Cardiac muscle cell (in vitro differentiated cells and primary cell): ENCODE results near the gene LRP1B. TPM values are rescaled to one million over a fixed set of nuclear protein-coding genes. Genes with fewer than 3 reads are reported as not detected.
"Not testable (repeated sequence)": the region's sequence is repeated elsewhere in the genome, so short reads cannot be mapped to it uniquely, and the experiment has no call there.

Source experiments
- DNase-seq, 2 donors: peaks; one replicate each; pipeline versions ENCODE4 v3.0.0 to v3.0.0-alpha.2; 2010 to 2017; ENCODE audit warnings: low read depth in 1 of 2, low spot score in 1 of 2
- H3K27ac ChIP-seq: fragments of 200-600 bp; sonication (generic); 2 replicates; pipeline ENCODE4 v1.5.1; 2016
- H3K27me3 ChIP-seq: fragments of 200-600 bp; sonication (generic); 2 replicates; pipeline ENCODE4 v1.6.0; 2016; ENCODE audit warnings: control low read depth
- H3K36me3 ChIP-seq: fragments of 200-600 bp; sonication (generic); 2 replicates; pipeline ENCODE4 v1.5.1; 2016; ENCODE audit warnings: control low read depth
- H3K4me1 ChIP-seq: fragments of 200-600 bp; sonication (generic); 2 replicates; pipeline ENCODE4 v1.8.1; 2017; ENCODE audit warnings: low read depth, mild to moderate bottlenecking, mixed run types
- H3K4me3 ChIP-seq: fragments of 200-600 bp; sonication (generic); 2 replicates; pipeline ENCODE4 v1.5.1; 2016; ENCODE audit warnings: mild to moderate bottlenecking
- H3K9me3 ChIP-seq: fragments of 200-600 bp; sonication (generic); 2 replicates; pipeline ENCODE4 v1.5.1; 2017; ENCODE audit warnings: low read depth, mild to moderate bottlenecking, control low read depth
- polyA plus RNA-seq: library from polyadenylated mRNA; unstranded; fragments of >200 nt; fragmentation: Nextera tagmentation; extraction: Ambion mirVana; gene quantifications from 2 replicates; pipeline ENCODE4 v1.2.1, GENCODE V29; 2016
- total RNA-seq: library from RNA; depleted of rRNA; stranded (reverse); fragments of >200 nt; gene quantifications from 2 replicates; pipeline ENCODE4 v1.2.3, GENCODE V29; 2016
- TF ChIP-seq, protein P1 (sequence below): IDR thresholded peaks from 2 replicates; pipeline ENCODE4 v1.5.1; 2012; ENCODE audit warnings: low read depth, mild to moderate bottlenecking, low read length

LRP1B gene
- total and polyA plus RNA-seq, 2 experiments from 2014 or later: 1.2 to 2.5 TPM

DNA sequence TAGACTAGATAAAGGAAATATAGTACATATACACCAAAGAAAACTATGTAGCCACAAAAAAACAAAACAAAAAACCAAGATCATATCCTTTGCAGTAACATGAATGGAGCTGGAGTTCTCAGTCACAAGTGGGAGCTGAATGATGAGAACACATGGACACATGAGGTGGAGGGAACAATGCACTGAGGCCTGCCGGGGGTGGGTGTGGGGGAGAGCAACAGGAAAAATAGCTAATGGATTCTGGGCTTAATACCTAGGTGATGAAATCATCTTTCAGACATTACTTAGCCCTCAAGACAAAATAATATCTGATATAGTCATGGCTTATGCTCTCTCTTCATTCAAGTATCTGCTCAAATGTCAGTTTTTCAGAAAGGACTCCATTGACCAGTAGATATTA lies 930.6 kb downstream of the LRP1B start:
- DNase-seq: peak in 1 of 2 donors; percentile 2
- TF ChIP-seq, protein P1, sequence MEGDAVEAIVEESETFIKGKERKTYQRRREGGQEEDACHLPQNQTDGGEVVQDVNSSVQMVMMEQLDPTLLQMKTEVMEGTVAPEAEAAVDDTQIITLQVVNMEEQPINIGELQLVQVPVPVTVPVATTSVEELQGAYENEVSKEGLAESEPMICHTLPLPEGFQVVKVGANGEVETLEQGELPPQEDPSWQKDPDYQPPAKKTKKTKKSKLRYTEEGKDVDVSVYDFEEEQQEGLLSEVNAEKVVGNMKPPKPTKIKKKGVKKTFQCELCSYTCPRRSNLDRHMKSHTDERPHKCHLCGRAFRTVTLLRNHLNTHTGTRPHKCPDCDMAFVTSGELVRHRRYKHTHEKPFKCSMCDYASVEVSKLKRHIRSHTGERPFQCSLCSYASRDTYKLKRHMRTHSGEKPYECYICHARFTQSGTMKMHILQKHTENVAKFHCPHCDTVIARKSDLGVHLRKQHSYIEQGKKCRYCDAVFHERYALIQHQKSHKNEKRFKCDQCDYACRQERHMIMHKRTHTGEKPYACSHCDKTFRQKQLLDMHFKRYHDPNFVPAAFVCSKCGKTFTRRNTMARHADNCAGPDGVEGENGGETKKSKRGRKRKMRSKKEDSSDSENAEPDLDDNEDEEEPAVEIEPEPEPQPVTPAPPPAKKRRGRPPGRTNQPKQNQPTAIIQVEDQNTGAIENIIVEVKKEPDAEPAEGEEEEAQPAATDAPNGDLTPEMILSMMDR: no peak
- Histone ChIP-seq H3K4me3 (no peak overlapping the region), H3K36me3 (no peaks in the 10 kb centered on the region), H3K27me3 (no peaks in the 10 kb centered on the region), H3K27ac (no peak overlapping the region), H3K4me1 (peaks cover 8% of the 10 kb centered on the region), H3K9me3 (no peaks in the 10 kb centered on the region)

DNA sequence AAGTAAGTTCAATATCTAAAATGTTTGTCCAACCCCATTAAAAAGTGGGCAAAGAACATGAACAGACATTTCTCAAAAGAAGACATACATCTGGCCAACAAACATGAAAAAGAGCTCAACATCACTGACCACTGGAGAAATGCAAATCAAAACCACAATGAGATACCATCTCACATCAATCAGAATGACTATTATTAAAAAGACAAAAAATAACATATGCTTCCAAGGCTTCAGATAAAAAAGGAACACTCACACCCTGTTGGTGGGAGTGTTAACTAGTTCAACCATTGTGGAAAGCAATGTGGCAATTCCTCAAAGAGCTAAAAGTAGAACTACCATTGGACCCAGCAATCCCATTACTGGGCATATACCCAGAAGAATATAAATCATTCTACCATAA lies 931.1 kb downstream of the LRP1B start:
- H3K36me3 ChIP-seq: no peaks in the 10 kb centered on the region
- TF ChIP-seq, protein P1: no peak
- peak in 1 of 2 donors; percentile 19 for DNase-seq

DNA sequence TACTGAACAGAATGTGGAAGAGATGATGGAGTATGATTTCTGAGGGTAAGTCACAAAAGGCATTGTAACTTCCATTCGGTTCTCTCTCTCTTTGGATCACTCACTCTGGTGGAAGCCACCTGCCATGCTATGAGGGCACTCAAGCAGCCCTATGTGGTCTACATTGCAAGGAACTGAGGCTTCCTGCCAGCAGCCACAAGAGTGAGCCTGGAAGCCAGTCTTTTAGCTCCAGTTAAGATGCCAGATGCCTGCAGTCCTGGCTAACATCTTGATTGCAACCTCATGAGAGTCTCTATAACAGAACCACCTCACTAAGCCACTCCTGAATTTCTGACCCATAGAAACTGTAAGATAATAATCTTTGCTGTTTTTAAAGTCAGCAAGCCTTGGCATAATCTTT lies 935.7 kb downstream of the LRP1B start:
- Histone ChIP-seq H3K27me3 (no peaks in the 10 kb centered on the region), H3K4me3 (no peak overlapping the region), H3K4me1 (peaks cover 8% of the 10 kb centered on the region), H3K36me3 (no peaks in the 10 kb centered on the region), H3K27ac (no peak overlapping the region), H3K9me3 (no peaks in the 10 kb centered on the region)
- DNase-seq: no peak
- TF ChIP-seq, protein P1: no peak

More for the DNA sequence above, 931.1 kb downstream of the LRP1B start:
- Histone ChIP-seq H3K4me3 (no peak overlapping the region), H3K4me1 (peaks cover 8% of the 10 kb centered on the region), H3K27me3 (no peaks in the 10 kb centered on the region), H3K27ac (no peak overlapping the region), H3K9me3 (no peaks in the 10 kb centered on the region)

DNA sequence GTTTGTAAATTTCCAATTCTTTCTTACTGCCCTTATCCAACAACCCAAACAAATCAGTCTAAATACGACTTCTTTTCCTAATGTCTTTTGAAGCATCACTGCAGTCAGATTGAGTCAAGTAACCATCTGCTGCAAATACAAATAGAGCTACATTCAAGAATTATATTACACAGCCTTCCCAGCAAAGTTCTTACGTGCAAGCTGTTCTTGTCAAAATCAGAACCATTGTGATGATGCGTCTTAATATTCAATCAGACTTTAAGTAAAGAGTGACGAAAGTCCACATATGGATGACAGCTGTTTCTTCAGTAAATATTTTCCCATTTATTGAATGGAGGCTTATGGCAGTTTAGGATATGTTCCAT lies 943.8 kb downstream of the LRP1B start:
- Histone ChIP-seq H3K9me3 (no peaks in the 10 kb centered on the region), H3K27ac (no peak overlapping the region), H3K27me3 (no peaks in the 10 kb centered on the region), H3K36me3 (no peaks in the 10 kb centered on the region), H3K4me1 (no peaks in the 10 kb centered on the region), H3K4me3 (no peak overlapping the region)
- DNase-seq: no peak
- TF ChIP-seq, protein P1: no peak

DNA sequence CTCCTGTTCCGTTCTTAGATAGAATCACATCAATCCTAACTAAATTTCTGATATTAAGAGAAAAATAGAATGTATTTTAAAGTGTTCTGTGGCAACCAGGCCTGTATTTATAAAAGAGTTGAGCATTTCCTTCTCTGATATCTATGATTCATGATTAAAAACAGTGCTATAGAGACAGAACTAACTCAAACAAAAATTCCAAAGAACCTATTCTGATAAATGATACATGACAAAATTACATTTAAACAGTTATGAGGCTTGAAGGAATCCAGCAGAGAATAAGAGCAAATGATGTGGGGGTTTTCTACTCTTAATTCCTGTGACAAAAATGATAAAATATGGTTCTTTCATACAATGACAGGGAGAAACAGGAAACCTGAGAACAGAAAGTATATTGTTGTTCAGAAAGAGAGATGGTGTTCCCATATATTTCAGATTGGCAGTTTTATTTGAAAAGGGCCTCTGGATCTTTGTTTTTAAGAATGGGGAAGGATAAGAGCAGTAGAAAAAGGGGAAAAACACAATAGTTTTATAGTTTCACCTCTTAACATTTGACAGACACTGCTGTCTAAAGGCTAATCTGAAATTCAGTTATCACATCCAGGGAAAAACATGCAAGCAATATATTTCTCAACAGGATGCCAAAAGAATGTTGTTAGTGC lies 944.3 kb downstream of the LRP1B start:
- Histone ChIP-seq H3K4me1 (no peaks in the 10 kb centered on the region), H3K27me3 (no peaks in the 10 kb centered on the region), H3K9me3 (no peaks in the 10 kb centered on the region), H3K4me3 (no peak overlapping the region), H3K27ac (no peak overlapping the region), H3K36me3 (no peaks in the 10 kb centered on the region)
- TF ChIP-seq, protein P1: no peak
- DNase-seq: peak in 1 of 2 donors; percentile 2

DNA sequence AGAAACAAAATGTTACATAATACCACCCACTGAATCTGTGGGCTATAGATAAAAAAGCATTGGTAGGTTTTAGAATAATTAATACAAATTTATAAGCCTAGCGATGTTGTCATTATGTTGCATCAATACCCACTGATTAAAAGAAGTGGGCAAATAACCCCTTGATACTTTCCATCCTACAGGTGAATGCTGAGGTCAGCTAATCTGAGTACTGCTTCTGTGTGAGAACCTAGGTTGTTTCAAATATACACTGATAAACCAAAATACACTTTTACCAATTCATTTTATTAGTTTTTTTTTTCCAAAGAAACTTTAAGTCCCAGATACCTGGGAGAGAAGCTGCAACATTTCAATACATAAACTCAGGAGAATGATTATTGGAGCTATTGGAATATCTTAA lies 948.6 kb downstream of the LRP1B start:
- no peaks in the 10 kb centered on the region for H3K4me1 ChIP-seq
- no peaks in the 10 kb centered on the region for H3K27me3 ChIP-seq
- no peaks in the 10 kb centered on the region for H3K36me3 ChIP-seq
- TF ChIP-seq, protein P1: no peak
- no peak for DNase-seq
- H3K27ac ChIP-seq: no peak overlapping the region
- no peaks in the 10 kb centered on the region for H3K9me3 ChIP-seq
- H3K4me3 ChIP-seq: no peak overlapping the region

DNA sequence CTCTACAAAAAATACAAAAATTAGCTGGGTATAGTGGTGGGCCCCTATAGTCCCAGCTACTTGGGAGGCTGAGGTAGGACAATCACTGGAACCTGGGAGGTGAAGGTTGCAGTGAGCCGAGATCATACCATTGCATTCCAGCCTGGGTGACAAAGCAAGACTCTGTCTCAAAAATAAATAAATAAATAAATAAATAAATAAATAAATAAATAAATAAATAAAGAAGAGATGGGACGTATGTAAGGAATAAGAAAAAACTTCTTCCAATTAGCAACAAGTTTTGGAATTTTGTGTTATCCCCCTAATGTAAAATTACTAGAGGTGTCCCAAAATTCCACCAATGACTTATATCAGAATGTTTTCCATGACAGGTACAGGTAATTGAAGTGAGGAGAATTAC lies 961.7 kb downstream of the LRP1B start:
- H3K4me1 ChIP-seq, H3K36me3 ChIP-seq, DNase-seq: not testable (repeated sequence)

More for the DNA sequence above, 961.7 kb downstream of the LRP1B start:
- not testable (repeated sequence) for H3K9me3 ChIP-seq, H3K27me3 ChIP-seq, H3K4me3 ChIP-seq, H3K27ac ChIP-seq
